ENCODE data around the gene LCNL1.

DNA sequence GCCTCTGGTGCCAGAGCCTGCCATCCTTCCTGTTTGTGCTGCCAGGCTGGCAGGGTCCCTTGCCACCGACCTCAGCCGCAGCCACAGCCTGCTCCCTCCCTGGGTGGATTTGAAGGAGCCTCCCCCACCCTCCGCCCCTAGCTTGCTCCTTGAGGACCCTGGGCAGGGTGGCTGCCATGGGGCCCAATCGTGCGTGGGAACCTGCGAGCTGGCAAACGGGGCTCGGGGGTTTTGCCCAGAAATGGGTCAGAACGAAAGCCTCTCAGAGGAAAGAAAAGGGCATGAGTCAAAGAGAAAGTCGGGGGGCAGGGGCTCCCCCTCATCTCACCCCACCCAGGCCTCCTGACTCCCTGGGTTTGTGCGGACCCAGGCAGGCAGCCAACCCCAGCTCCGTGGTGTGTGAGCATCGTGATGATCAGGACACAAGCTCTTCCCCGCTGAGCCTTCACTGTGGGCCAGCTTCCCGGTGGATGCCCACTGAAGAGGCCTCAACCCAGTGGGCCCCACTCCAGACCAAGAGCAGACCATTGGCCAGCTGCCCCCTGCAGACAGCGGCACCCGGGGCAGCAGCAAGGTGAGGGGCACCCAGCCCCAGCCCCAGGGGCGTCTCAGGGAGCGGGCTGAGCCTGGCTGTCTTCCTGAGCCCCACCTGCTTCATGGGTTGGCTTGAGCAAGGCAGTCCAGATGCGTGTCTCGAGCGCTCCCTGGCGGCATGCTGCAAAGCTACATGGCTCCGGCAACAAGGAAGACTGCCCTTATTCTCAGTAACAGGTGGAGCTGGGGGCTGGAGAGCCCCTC, 52.1 kb downstream of the LCNL1 start:
- TF ChIP-seq, protein P1, sequence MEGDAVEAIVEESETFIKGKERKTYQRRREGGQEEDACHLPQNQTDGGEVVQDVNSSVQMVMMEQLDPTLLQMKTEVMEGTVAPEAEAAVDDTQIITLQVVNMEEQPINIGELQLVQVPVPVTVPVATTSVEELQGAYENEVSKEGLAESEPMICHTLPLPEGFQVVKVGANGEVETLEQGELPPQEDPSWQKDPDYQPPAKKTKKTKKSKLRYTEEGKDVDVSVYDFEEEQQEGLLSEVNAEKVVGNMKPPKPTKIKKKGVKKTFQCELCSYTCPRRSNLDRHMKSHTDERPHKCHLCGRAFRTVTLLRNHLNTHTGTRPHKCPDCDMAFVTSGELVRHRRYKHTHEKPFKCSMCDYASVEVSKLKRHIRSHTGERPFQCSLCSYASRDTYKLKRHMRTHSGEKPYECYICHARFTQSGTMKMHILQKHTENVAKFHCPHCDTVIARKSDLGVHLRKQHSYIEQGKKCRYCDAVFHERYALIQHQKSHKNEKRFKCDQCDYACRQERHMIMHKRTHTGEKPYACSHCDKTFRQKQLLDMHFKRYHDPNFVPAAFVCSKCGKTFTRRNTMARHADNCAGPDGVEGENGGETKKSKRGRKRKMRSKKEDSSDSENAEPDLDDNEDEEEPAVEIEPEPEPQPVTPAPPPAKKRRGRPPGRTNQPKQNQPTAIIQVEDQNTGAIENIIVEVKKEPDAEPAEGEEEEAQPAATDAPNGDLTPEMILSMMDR (IDR thresholded peaks at IDR 0.05) = peak; percentile 74 to 94 (median 90)
- TF ChIP-seq POLR2AphosphoS5 (IDR thresholded peaks at IDR 0.05) = peak; percentile 65

Measured in prostate gland (tissue), 2 donors.